GM23338 (cell line): ENCODE data around the gene PLA2G2E.

ENCODE experiments used
- CREB1 ChIP-seq: fragments of 250-450 bp; sonication (Bioruptor Pico); IDR thresholded peaks from 2 replicates; pipeline ENCODE4 v1.5.0; 2020; ENCODE audit warnings: low read depth, mild to moderate bottlenecking, moderate library complexity
- CTCF ChIP-seq, 2 experiments: fragments of 200-600 bp in 1 of 2; sonication (generic) in 1 of 2; conservative IDR thresholded peaks; 2 replicates each; pipeline versions ENCODE4 v1.5.1 to v1.6.1; 2016 to 2017; ENCODE audit warnings: antibody characterized with exemption in 2 of 2, low read depth in 2 of 2, mild to moderate bottlenecking in 2 of 2, moderate library complexity in 1 of 2
- ETS1 ChIP-seq: IDR thresholded peaks from 2 replicates; pipeline ENCODE4 v1.6.1; 2016; ENCODE audit warnings: antibody characterized with exemption
- EZH2 ChIP-seq: fragments of 200-600 bp; sonication (generic); IDR thresholded peaks from one replicate; pipeline ENCODE4 v1.8.0; 2017; ENCODE audit warnings: antibody characterized with exemption, mild to moderate bottlenecking, low read depth; ENCODE audit not compliant: unreplicated experiment
- EZH2phosphoT487 ChIP-seq: fragments of 200-600 bp; sonication (generic); IDR thresholded peaks from one replicate; pipeline ENCODE4 v1.8.1; 2018; ENCODE audit warnings: antibody characterized with exemption; ENCODE audit not compliant: unreplicated experiment
- JUNB ChIP-seq: IDR thresholded peaks from one replicate; pipeline ENCODE4 v1.6.1; 2016; ENCODE audit warnings: antibody characterized with exemption; ENCODE audit not compliant: unreplicated experiment
- NANOG ChIP-seq: IDR thresholded peaks from 2 replicates; pipeline ENCODE4 v1.6.1; 2016; ENCODE audit warnings: antibody characterized with exemption, borderline replicate concordance
- POLR2AphosphoS5 ChIP-seq: IDR thresholded peaks from 2 replicates; pipeline ENCODE4 v1.6.1; 2016; ENCODE audit warnings: antibody characterized with exemption, low read depth
- STAT1 ChIP-seq: IDR thresholded peaks from one replicate; pipeline ENCODE4 v1.6.1; 2016; ENCODE audit warnings: antibody characterized with exemption; ENCODE audit not compliant: unreplicated experiment
- ZNF114 ChIP-seq: fragments of 250-450 bp; sonication (Bioruptor Pico); IDR thresholded peaks from 2 replicates; pipeline ENCODE4 v1.5.0; 2020; ENCODE audit warnings: mild to moderate bottlenecking, moderate library complexity
- ZNF331 ChIP-seq: fragments of 250-450 bp; sonication (Bioruptor Pico); IDR thresholded peaks from 2 replicates; pipeline ENCODE4 v1.5.0; 2020; ENCODE audit warnings: low read depth, mild to moderate bottlenecking, moderate library complexity
- TF ChIP-seq, protein P1 (sequence below): IDR thresholded peaks from one replicate; pipeline ENCODE4 v1.6.1; 2018; ENCODE audit warnings: antibody characterized with exemption; ENCODE audit not compliant: unreplicated experiment
- TF ChIP-seq, protein P2 (sequence below): fragments of 250-450 bp; sonication (Bioruptor Pico); IDR thresholded peaks from 2 replicates; pipeline ENCODE4 v1.5.0; 2020; ENCODE audit warnings: mild to moderate bottlenecking, moderate library complexity

DNA sequence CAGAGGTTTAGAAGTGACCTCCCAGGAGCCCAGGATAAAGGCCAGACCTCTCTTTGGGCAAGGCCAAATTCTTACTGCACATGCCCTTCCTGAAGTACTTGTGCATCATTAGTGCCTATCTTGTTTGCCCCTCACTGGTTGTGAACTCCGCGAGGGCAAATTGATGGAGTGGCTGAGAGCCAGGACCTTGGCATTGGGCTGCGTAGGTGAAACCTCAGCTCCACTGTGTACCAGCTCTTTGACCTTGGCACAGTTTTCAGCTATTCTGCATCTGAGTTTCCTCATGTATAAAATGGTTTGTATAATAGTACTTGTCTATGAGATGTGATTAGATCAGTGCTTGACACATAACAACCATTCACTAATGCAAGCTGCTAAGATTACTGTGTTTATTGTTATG is 29.7 kb downstream of the PLA2G2E start:
- TF ChIP-seq, protein P1, sequence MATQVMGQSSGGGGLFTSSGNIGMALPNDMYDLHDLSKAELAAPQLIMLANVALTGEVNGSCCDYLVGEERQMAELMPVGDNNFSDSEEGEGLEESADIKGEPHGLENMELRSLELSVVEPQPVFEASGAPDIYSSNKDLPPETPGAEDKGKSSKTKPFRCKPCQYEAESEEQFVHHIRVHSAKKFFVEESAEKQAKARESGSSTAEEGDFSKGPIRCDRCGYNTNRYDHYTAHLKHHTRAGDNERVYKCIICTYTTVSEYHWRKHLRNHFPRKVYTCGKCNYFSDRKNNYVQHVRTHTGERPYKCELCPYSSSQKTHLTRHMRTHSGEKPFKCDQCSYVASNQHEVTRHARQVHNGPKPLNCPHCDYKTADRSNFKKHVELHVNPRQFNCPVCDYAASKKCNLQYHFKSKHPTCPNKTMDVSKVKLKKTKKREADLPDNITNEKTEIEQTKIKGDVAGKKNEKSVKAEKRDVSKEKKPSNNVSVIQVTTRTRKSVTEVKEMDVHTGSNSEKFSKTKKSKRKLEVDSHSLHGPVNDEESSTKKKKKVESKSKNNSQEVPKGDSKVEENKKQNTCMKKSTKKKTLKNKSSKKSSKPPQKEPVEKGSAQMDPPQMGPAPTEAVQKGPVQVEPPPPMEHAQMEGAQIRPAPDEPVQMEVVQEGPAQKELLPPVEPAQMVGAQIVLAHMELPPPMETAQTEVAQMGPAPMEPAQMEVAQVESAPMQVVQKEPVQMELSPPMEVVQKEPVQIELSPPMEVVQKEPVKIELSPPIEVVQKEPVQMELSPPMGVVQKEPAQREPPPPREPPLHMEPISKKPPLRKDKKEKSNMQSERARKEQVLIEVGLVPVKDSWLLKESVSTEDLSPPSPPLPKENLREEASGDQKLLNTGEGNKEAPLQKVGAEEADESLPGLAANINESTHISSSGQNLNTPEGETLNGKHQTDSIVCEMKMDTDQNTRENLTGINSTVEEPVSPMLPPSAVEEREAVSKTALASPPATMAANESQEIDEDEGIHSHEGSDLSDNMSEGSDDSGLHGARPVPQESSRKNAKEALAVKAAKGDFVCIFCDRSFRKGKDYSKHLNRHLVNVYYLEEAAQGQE, result no peak
- TF ChIP-seq CTCF (conservative IDR thresholded peaks at IDR 0.05; ENCODE audit: low read depth in 2 of 2), result no peak
- no peak for TF ChIP-seq CREB1 (CRISPR knock-in tag)
- TF ChIP-seq EZH2, result no peak
- TF ChIP-seq EZH2phosphoT487, result no peak
- TF ChIP-seq POLR2AphosphoS5, result no peak
- TF ChIP-seq ZNF114 (CRISPR knock-in tag), result no peak
- no peak for TF ChIP-seq NANOG
- TF ChIP-seq JUNB, result no peak
- TF ChIP-seq ETS1, result no peak
- TF ChIP-seq, protein P2, sequence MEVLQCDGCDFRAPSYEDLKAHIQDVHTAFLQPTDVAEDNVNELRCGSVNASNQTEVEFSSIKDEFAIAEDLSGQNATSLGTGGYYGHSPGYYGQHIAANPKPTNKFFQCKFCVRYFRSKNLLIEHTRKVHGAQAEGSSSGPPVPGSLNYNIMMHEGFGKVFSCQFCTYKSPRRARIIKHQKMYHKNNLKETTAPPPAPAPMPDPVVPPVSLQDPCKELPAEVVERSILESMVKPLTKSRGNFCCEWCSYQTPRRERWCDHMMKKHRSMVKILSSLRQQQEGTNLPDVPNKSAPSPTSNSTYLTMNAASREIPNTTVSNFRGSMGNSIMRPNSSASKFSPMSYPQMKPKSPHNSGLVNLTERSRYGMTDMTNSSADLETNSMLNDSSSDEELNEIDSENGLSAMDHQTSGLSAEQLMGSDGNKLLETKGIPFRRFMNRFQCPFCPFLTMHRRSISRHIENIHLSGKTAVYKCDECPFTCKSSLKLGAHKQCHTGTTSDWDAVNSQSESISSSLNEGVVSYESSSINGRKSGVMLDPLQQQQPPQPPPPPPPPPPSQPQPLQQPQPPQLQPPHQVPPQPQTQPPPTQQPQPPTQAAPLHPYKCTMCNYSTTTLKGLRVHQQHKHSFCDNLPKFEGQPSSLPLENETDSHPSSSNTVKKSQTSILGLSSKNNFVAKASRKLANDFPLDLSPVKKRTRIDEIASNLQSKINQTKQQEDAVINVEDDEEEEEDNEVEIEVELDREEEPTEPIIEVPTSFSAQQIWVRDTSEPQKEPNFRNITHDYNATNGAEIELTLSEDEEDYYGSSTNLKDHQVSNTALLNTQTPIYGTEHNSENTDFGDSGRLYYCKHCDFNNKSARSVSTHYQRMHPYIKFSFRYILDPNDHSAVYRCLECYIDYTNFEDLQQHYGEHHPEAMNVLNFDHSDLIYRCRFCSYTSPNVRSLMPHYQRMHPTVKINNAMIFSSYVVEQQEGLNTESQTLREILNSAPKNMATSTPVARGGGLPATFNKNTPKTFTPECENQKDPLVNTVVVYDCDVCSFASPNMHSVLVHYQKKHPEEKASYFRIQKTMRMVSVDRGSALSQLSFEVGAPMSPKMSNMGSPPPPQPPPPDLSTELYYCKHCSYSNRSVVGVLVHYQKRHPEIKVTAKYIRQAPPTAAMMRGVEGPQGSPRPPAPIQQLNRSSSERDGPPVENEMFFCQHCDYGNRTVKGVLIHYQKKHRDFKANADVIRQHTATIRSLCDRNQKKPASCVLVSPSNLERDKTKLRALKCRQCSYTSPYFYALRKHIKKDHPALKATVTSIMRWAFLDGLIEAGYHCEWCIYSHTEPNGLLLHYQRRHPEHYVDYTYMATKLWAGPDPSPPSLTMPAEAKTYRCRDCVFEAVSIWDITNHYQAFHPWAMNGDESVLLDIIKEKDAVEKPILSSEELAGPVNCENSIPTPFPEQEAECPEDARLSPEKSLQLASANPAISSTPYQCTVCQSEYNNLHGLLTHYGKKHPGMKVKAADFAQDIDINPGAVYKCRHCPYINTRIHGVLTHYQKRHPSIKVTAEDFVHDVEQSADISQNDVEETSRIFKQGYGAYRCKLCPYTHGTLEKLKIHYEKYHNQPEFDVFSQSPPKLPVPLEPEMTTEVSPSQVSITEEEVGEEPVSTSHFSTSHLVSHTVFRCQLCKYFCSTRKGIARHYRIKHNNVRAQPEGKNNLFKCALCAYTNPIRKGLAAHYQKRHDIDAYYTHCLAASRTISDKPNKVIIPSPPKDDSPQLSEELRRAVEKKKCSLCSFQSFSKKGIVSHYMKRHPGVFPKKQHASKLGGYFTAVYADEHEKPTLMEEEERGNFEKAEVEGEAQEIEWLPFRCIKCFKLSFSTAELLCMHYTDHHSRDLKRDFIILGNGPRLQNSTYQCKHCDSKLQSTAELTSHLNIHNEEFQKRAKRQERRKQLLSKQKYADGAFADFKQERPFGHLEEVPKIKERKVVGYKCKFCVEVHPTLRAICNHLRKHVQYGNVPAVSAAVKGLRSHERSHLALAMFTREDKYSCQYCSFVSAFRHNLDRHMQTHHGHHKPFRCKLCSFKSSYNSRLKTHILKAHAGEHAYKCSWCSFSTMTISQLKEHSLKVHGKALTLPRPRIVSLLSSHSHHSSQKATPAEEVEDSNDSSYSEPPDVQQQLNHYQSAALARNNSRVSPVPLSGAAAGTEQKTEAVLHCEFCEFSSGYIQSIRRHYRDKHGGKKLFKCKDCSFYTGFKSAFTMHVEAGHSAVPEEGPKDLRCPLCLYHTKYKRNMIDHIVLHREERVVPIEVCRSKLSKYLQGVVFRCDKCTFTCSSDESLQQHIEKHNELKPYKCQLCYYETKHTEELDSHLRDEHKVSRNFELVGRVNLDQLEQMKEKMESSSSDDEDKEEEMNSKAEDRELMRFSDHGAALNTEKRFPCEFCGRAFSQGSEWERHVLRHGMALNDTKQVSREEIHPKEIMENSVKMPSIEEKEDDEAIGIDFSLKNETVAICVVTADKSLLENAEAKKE (CRISPR knock-in tag), result no peak
- TF ChIP-seq ZNF331 (CRISPR knock-in tag), result no peak
- no peak for TF ChIP-seq STAT1
